C1 segment of cervical spinal cord (tissue), 14 donors: Measurements from ENCODE around the gene TMEM236.
A peak's percentile ranks its signal among the peaks of the same experiment; 100 is the strongest.

Experiments used
- DNase-seq, 14 donors: peaks; one replicate each; lab custom pipeline; 2025; lab: John Stamatoyannopoulos, UW

Gene TMEM236

GRCh38 chr10:17751781-17752445 is at the start of gene TMEM236:
Gene TMEM236, plus strand, starts transcription at chr10:17752201. Its CDS starts 95 bp downstream, at chr10:17752296.
- no peak for DNase-seq

- DNase-seq, result no peak
Measured at GRCh38 chr10:17703706-17704105, 48.3 kb upstream of the TMEM236 start.

- DNase-seq, result no peak
Measured at GRCh38 chr10:17708821-17709220, 43.2 kb upstream of the TMEM236 start.

GRCh38 chr10:17709492-17709891 is 42.5 kb upstream of the TMEM236 start:
- no peak for DNase-seq

GRCh38 chr10:17710181-17710580 is 41.8 kb upstream of the TMEM236 start:
- no peak for DNase-seq

GRCh38 chr10:17712053-17712452 is 39.9 kb upstream of the TMEM236 start:
- DNase-seq, result no peak

GRCh38 chr10:17712717-17713471 is 39.1 kb upstream of the TMEM236 start:
- DNase-seq, result peak in 5 of 14 donors; percentile 4 to 73 (median 6)

- no peak for DNase-seq
Measured at GRCh38 chr10:17713758-17714157, 38.2 kb upstream of the TMEM236 start.

GRCh38 chr10:17716161-17716560 is 35.8 kb upstream of the TMEM236 start:
- DNase-seq, result no peak

- DNase-seq, result peak in 1 of 14 donors; percentile 12
Measured at GRCh38 chr10:17722317-17723014, 29.5 kb upstream of the TMEM236 start.

- DNase-seq, result no peak
Measured at GRCh38 chr10:17725703-17726102, 26.3 kb upstream of the TMEM236 start.

- no peak for DNase-seq
Measured at GRCh38 chr10:17729630-17730029, 22.4 kb upstream of the TMEM236 start.

- no peak for DNase-seq
Measured at GRCh38 chr10:17730667-17731066, 21.3 kb upstream of the TMEM236 start.

GRCh38 chr10:17731331-17732020 is 20.5 kb upstream of the TMEM236 start:
- no peak for DNase-seq

- DNase-seq, result no peak
Measured at GRCh38 chr10:17733620-17734019, 18.4 kb upstream of the TMEM236 start.

- DNase-seq, result peak in 2 of 14 donors; percentile 20 to 91
Measured at GRCh38 chr10:17734432-17735080, 17.4 kb upstream of the TMEM236 start.

- peak in 1 of 14 donors; percentile 91 for DNase-seq
Measured at GRCh38 chr10:17735166-17735941, 16.6 kb upstream of the TMEM236 start.

GRCh38 chr10:17736223-17736622 is 15.8 kb upstream of the TMEM236 start:
- no peak for DNase-seq

GRCh38 chr10:17737027-17737965 is 14.7 kb upstream of the TMEM236 start:
- peak in 4 of 14 donors; percentile 7 to 63 (median 14) for DNase-seq
